GM08714 (cell line): ENCODE measurements around the gene APOC4.
"Not testable (repeated sequence)": the region's sequence is repeated elsewhere in the genome, so short reads cannot be mapped to it uniquely, and the experiment has no call there.

Source experiments
- H3K4me3 ChIP-seq: fragments of 200-500 bp; sonication (Bioruptor generic); 2 replicates; pipeline ENCODE4 v1.5.1; 2014; ENCODE audit warnings: mild to moderate bottlenecking, low read length, inconsistent platforms
- ZNF274 ChIP-seq: IDR thresholded peaks from 2 replicates; pipeline ENCODE4 v1.6.1; 2012; ENCODE audit warnings: mild to moderate bottlenecking, low read depth, low read length

APOC4 gene

GRCh38 chr19:44908074-44908835 lies 33.8 kb upstream of the APOC4 start:
- H3K4me3 ChIP-seq, result no peak overlapping the region
- no peak for TF ChIP-seq ZNF274

GRCh38 chr19:44908836-44909261 lies 33.2 kb upstream of the APOC4 start:
- no peak for TF ChIP-seq ZNF274

GRCh38 chr19:44909775-44910174 lies 32.3 kb upstream of the APOC4 start:
- H3K4me3 ChIP-seq, result no peak overlapping the region
- TF ChIP-seq ZNF274, result no peak

More at GRCh38 chr19:44908836-44909261, 33.2 kb upstream of the APOC4 start:
- H3K4me3 ChIP-seq, result no peak overlapping the region

GRCh38 chr19:44911896-44912295 lies 30.1 kb upstream of the APOC4 start:
- H3K4me3 ChIP-seq, result not testable (repeated sequence)

- TF ChIP-seq ZNF274, result no peak
- H3K4me3 ChIP-seq, result no peak overlapping the region
Measured at GRCh38 chr19:44912854-44913253, 29.2 kb upstream of the APOC4 start.

- not testable (repeated sequence) for H3K4me3 ChIP-seq
Measured at GRCh38 chr19:44913512-44914432, 28.3 kb upstream of the APOC4 start.

- H3K4me3 ChIP-seq, result peak within 1 kb of the TSS; percentile 60; the same call in 1 of the 2 replicates
Measured at GRCh38 chr19:44914433-44915206, 27.4 kb upstream of the APOC4 start, which contains the start of gene APOC1. Gene APOC1 (plus strand): TSS chr19:44914608. CDS start chr19:44914892, 284 bp downstream.

- no peak overlapping the region for H3K4me3 ChIP-seq
- no peak for TF ChIP-seq ZNF274
Measured at GRCh38 chr19:44924243-44924725, 17.8 kb upstream of the APOC4 start.

GRCh38 chr19:44925114-44925891 lies 16.7 kb upstream of the APOC4 start:
- H3K4me3 ChIP-seq, result no peak overlapping the region
- TF ChIP-seq ZNF274, result no peak

GRCh38 chr19:44926245-44927077 lies 15.6 kb upstream of the APOC4 start:
- H3K4me3 ChIP-seq, result not testable (repeated sequence)

- no peak overlapping the region for H3K4me3 ChIP-seq
- TF ChIP-seq ZNF274, result no peak
Measured at GRCh38 chr19:44927746-44928145, 14.3 kb upstream of the APOC4 start.

- no peak for TF ChIP-seq ZNF274
- no peak overlapping the region for H3K4me3 ChIP-seq
Measured at GRCh38 chr19:44930088-44930487, 11.9 kb upstream of the APOC4 start.

GRCh38 chr19:44931541-44931940 lies 10.5 kb upstream of the APOC4 start:
- H3K4me3 ChIP-seq, result no peak overlapping the region
- no peak for TF ChIP-seq ZNF274
